HPDE6-E6E7 (cell line): Measurements from ENCODE around the gene FCGR3A.
"Not testable (repeated sequence)": the region's sequence is repeated elsewhere in the genome, so short reads cannot be mapped to it uniquely, and the experiment has no call there.

Experiments used
- DNase-seq: peaks from one replicate; pipeline ENCODE4 v3.0.0; 2011; ENCODE audit warnings: missing footprints; ENCODE audit errors: extremely low spot score

Gene FCGR3A

GRCh38 chr1:161549652-161550051 is at the start of gene FCGR3A:
Gene FCGR3A, minus strand, starts transcription at chr1:161549818. Its CDS starts 82 bp downstream, at chr1:161549736.
- DNase-seq = no peak

- not testable (repeated sequence) for DNase-seq
Measured at GRCh38 chr1:161597077-161597476, 47.5 kb upstream of the FCGR3A start.

GRCh38 chr1:161595583-161595982 is 46.0 kb upstream of the FCGR3A start:
- DNase-seq = not testable (repeated sequence)

- not testable (repeated sequence) for DNase-seq
Measured at GRCh38 chr1:161595173-161595572, 45.6 kb upstream of the FCGR3A start.

- DNase-seq = not testable (repeated sequence)
Measured at GRCh38 chr1:161594269-161594984, 44.8 kb upstream of the FCGR3A start.

- not testable (repeated sequence) for DNase-seq
Measured at GRCh38 chr1:161593092-161593755, 43.6 kb upstream of the FCGR3A start.

- not testable (repeated sequence) for DNase-seq
Measured at GRCh38 chr1:161592586-161592985, 43.0 kb upstream of the FCGR3A start.

- not testable (repeated sequence) for DNase-seq
Measured at GRCh38 chr1:161589920-161590319, 40.3 kb upstream of the FCGR3A start.

GRCh38 chr1:161589365-161589764 is 39.7 kb upstream of the FCGR3A start:
- DNase-seq = not testable (repeated sequence)

- DNase-seq = not testable (repeated sequence)
Measured at GRCh38 chr1:161588596-161588995, 39.0 kb upstream of the FCGR3A start.

GRCh38 chr1:161582882-161583281 is 33.3 kb upstream of the FCGR3A start:
- DNase-seq = not testable (repeated sequence)

- not testable (repeated sequence) for DNase-seq
Measured at GRCh38 chr1:161580879-161581537, 31.4 kb upstream of the FCGR3A start.

- not testable (repeated sequence) for DNase-seq
Measured at GRCh38 chr1:161579856-161580507, 30.4 kb upstream of the FCGR3A start.

- DNase-seq = not testable (repeated sequence)
Measured at GRCh38 chr1:161576676-161577075, 27.1 kb upstream of the FCGR3A start.

GRCh38 chr1:161571703-161572102 is 22.1 kb upstream of the FCGR3A start:
- DNase-seq = not testable (repeated sequence)

- DNase-seq = not testable (repeated sequence)
Measured at GRCh38 chr1:161566602-161566960, 17.0 kb upstream of the FCGR3A start.

GRCh38 chr1:161563522-161563921 is 13.9 kb upstream of the FCGR3A start:
- not testable (repeated sequence) for DNase-seq

GRCh38 chr1:161562441-161562840 is 12.8 kb upstream of the FCGR3A start:
- not testable (repeated sequence) for DNase-seq

- not testable (repeated sequence) for DNase-seq
Measured at GRCh38 chr1:161560960-161561715, 11.5 kb upstream of the FCGR3A start.

- DNase-seq = not testable (repeated sequence)
Measured at GRCh38 chr1:161557506-161558450, 8.2 kb upstream of the FCGR3A start.
